DOHH2 (cell line): Measurements from ENCODE around the gene UFD1.

Experiments used
- H3F3A ChIP-seq: fragments of 200-600 bp; sonication (generic), shearing (Covaris generic); 2 replicates; pipeline ENCODE4 v1.6.0; 2016; ENCODE audit warnings: antibody characterized with exemption, mild to moderate bottlenecking; ENCODE audit not compliant: control insufficient read depth, insufficient read depth
- H3K27ac ChIP-seq: fragments of 200-600 bp; sonication (generic); 2 replicates; pipeline ENCODE4 v1.5.1; 2014; ENCODE audit warnings: low read depth, mild to moderate bottlenecking, low read length, moderate library complexity
- H3K27me3 ChIP-seq: fragments of 200-600 bp; sonication (generic); 2 replicates; pipeline ENCODE4 v1.6.1; 2014; ENCODE audit warnings: mild to moderate bottlenecking, low read length, mixed read lengths; ENCODE audit not compliant: control insufficient read depth
- H3K36me3 ChIP-seq: fragments of 200-600 bp; sonication (generic); 2 replicates; pipeline ENCODE4 v1.6.1; 2014; ENCODE audit warnings: mild to moderate bottlenecking, low read length, moderate library complexity, mixed read lengths; ENCODE audit not compliant: control insufficient read depth
- H3K4me1 ChIP-seq: fragments of 200-600 bp; sonication (generic); 2 replicates; pipeline ENCODE4 v1.6.1; 2014; ENCODE audit warnings: mild to moderate bottlenecking, low read length, mixed read lengths; ENCODE audit not compliant: control insufficient read depth
- H3K4me2 ChIP-seq: fragments of 200-600 bp; sonication (generic); 2 replicates; pipeline ENCODE4 v1.6.0; 2014; ENCODE audit warnings: mild to moderate bottlenecking, low read length, moderate library complexity
- H3K4me3 ChIP-seq: fragments of 200-600 bp; sonication (generic); 2 replicates; pipeline ENCODE4 v1.5.1; 2014; ENCODE audit warnings: mild to moderate bottlenecking, low read length, mixed read lengths
- H3K79me2 ChIP-seq: fragments of 200-600 bp; sonication (generic); 2 replicates; pipeline ENCODE4 v1.6.1; 2014; ENCODE audit warnings: mild to moderate bottlenecking, low read length, mixed read lengths; ENCODE audit not compliant: control insufficient read depth
- H3K9me2 ChIP-seq: fragments of 200-600 bp; sonication (generic); replicated peaks from 2 replicates; pipeline ENCODE4 v1.6.1; 2014; ENCODE audit warnings: mild to moderate bottlenecking, low read length, mixed read lengths; ENCODE audit not compliant: control insufficient read depth
- H3K9me3 ChIP-seq: fragments of 200-600 bp; sonication (generic); 2 replicates; pipeline ENCODE4 v1.6.1; 2014; ENCODE audit warnings: antibody characterized with exemption, low read length, mixed read lengths; ENCODE audit not compliant: control insufficient read depth, insufficient read depth
- H4K20me1 ChIP-seq: fragments of 200-600 bp; sonication (generic); 2 replicates; pipeline ENCODE4 v1.6.0; 2014; ENCODE audit warnings: low read depth, mild to moderate bottlenecking, antibody characterized with exemption, low read length, moderate library complexity; ENCODE audit not compliant: control insufficient read depth, insufficient read depth
- EZH2phosphoT487 ChIP-seq: fragments of 200-600 bp; sonication (generic); IDR thresholded peaks from 2 replicates; pipeline ENCODE4 v1.6.1; 2017; ENCODE audit warnings: borderline replicate concordance, mild to moderate bottlenecking, antibody characterized with exemption, low read length, moderate library complexity, mixed read lengths
- TF ChIP-seq, protein P1 (sequence below): fragments of 200-600 bp; sonication (generic); IDR thresholded peaks from one replicate; pipeline ENCODE4 v1.5.1; 2014; ENCODE audit warnings: antibody characterized with exemption, mild to moderate bottlenecking, low read depth, low read length; ENCODE audit not compliant: poor library complexity, severe bottlenecking

The UFD1 gene

DNA sequence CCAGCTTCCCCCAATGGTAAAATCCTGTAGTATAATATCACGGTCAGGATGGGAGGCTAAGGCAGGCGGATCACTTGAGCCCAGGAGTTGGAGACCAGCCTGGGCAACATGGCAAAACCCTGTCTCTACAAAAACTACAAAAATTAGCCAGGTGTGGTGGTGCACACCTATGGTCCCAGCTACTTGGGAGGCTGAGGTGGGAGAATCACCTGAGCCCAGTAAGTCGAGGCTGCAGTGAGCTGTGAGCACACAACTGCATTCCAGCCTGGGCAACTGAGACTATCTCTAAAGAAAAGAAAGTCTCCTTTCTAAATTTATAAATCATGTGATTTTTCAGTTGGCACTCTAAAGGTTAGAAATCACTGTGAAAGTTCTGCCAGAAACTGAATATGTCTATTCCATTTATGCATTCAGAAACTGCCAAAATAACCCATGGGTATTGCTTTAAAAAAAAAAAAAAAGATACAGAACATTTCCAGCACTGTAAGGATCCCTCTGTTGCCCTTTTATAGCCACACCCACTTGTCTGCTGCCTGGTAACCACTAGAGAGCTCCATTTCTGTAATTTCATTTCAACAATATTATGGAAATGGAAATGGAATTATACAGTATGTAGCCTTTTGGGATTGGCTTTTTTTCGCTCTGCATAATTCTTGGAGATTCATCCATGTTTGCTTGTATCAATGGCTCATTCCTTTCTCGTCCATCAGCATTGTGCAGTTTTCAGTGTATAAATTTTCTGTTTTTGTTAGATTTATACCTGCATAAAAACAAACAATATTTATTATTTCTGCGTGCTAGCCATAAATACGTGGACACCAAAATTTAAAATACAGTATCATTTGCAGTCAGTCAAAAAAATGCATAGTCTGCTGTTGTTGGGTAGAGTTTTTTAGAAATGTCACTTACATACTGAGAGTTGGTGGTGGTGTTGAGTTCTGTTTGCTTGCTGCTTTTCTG, 10.2 kb upstream of the UFD1 start:
- no peaks in the 10 kb centered on the region for H3F3A ChIP-seq
- peaks cover 81% of the 10 kb centered on the region for H3K36me3 ChIP-seq
- H3K27ac ChIP-seq = no peak overlapping the region
- H3K9me2 ChIP-seq = no peaks in the 10 kb centered on the region
- TF ChIP-seq, protein P1, sequence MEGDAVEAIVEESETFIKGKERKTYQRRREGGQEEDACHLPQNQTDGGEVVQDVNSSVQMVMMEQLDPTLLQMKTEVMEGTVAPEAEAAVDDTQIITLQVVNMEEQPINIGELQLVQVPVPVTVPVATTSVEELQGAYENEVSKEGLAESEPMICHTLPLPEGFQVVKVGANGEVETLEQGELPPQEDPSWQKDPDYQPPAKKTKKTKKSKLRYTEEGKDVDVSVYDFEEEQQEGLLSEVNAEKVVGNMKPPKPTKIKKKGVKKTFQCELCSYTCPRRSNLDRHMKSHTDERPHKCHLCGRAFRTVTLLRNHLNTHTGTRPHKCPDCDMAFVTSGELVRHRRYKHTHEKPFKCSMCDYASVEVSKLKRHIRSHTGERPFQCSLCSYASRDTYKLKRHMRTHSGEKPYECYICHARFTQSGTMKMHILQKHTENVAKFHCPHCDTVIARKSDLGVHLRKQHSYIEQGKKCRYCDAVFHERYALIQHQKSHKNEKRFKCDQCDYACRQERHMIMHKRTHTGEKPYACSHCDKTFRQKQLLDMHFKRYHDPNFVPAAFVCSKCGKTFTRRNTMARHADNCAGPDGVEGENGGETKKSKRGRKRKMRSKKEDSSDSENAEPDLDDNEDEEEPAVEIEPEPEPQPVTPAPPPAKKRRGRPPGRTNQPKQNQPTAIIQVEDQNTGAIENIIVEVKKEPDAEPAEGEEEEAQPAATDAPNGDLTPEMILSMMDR = no peak
- TF ChIP-seq EZH2phosphoT487 = no peak
- H3K4me2 ChIP-seq = no peak overlapping the region
- peaks cover 8% of the 10 kb centered on the region; the same call in 1 of the 2 replicates for H4K20me1 ChIP-seq
- H3K4me3 ChIP-seq = no peak overlapping the region
- H3K4me1 ChIP-seq = no peaks in the 10 kb centered on the region
- no peaks in the 10 kb centered on the region for H3K27me3 ChIP-seq
- H3K9me3 ChIP-seq = no peaks in the 10 kb centered on the region
- peaks cover 29% of the 10 kb centered on the region for H3K79me2 ChIP-seq

GRCh38 chr22:19488285-19488684, 9.3 kb upstream of the UFD1 start:
- Histone ChIP-seq H3K4me1 (no peaks in the 10 kb centered on the region), H3K36me3 (peaks cover 81% of the 10 kb centered on the region), H3F3A (no peaks in the 10 kb centered on the region), H3K79me2 (peaks cover 29% of the 10 kb centered on the region), H3K4me2 (no peak overlapping the region), H3K27me3 (no peaks in the 10 kb centered on the region), H3K27ac (no peak overlapping the region), H3K9me3 (no peaks in the 10 kb centered on the region), H4K20me1 (peaks cover 8% of the 10 kb centered on the region; the same call in 1 of the 2 replicates), H3K4me3 (no peak overlapping the region), H3K9me2 (no peaks in the 10 kb centered on the region)
- TF ChIP-seq, protein P1 = no peak
- TF ChIP-seq EZH2phosphoT487 = no peak

- no peaks in the 10 kb centered on the region for H3F3A ChIP-seq
- H3K27me3 ChIP-seq = no peaks in the 10 kb centered on the region
- H3K27ac ChIP-seq = no peak overlapping the region
- H3K9me3 ChIP-seq = no peaks in the 10 kb centered on the region
- no peak for TF ChIP-seq EZH2phosphoT487
- TF ChIP-seq, protein P1 = no peak
- no peaks in the 10 kb centered on the region for H3K9me2 ChIP-seq
- peaks cover 8% of the 10 kb centered on the region for H3K4me1 ChIP-seq
- peaks cover 9% of the 10 kb centered on the region; the same call in 1 of the 2 replicates for H4K20me1 ChIP-seq
- H3K4me3 ChIP-seq = no peak overlapping the region
- peaks cover 41% of the 10 kb centered on the region for H3K79me2 ChIP-seq
- H3K36me3 ChIP-seq = peaks cover 73% of the 10 kb centered on the region
- no peak overlapping the region for H3K4me2 ChIP-seq
These were observed 4.7 kb upstream of the UFD1 start for GRCh38 chr22:19483481-19484244.
